ENCODE data around the gene NEMP2. TPM values are rescaled to one million over a fixed set of nuclear protein-coding genes. Genes with fewer than 3 reads are reported as not detected.
A peak's percentile ranks its signal among the peaks of the same experiment; 100 is the strongest.

The NEMP2 gene
- total and polyA plus RNA-seq, 10 donors: 0.89 to 19.2 (median 10.7) TPM

- Histone ChIP-seq H3K27ac (peak overlapping the region in 7 of 8 donors; percentile 9 to 48 (median 33)), H3K27me3 (replicated peaks in 1 of 7) (no peaks in the 10 kb centered on the region), H3K9me3 (no peaks in the 10 kb centered on the region), H3K4me3 (no peak overlapping the region), H3K36me3 (no peaks in the 10 kb centered on the region), H3K4me1 (peaks cover 7 to 41% (median 12%) of the 10 kb centered on the region in 6 donors)
- TF ChIP-seq POLR2A (IDR thresholded peaks at IDR 0.05): no peak
- TF ChIP-seq POLR2AphosphoS5 (IDR thresholded peaks at IDR 0.05): no peak
- no peak for TF ChIP-seq CTCF (IDR thresholded peaks at IDR 0.05 in 8 of 11, conservative IDR thresholded peaks at IDR 0.05 in 3 of 11)
- WGBS, 5 donors: 15 to 29% (median 20%) methylated on average over 6 of the region's 6 CpGs
- intact Hi-C loops (cut with DNase I; ENCODE audit: low total_unique reads): no loop called here
- DNase-seq: no peak
These were observed 43.9 kb upstream of the NEMP2 start for GRCh38 chr2:190578158-190579057.

- Histone ChIP-seq H3K36me3 (no peaks in the 10 kb centered on the region), H3K4me1 (peaks cover 7 to 41% (median 12%) of the 10 kb centered on the region in 6 donors), H3K27me3 (replicated peaks in 1 of 7) (no peaks in the 10 kb centered on the region), H3K9me3 (no peaks in the 10 kb centered on the region), H3K27ac (no peak overlapping the region), H3K4me3 (no peak overlapping the region)
- WGBS, 5 donors: 90 to 93% (median 91%) methylated on average over 6 of the region's 6 CpGs
- intact Hi-C loops (cut with DNase I; ENCODE audit: low total_unique reads): no loop called here
- no peak for DNase-seq
- TF ChIP-seq POLR2AphosphoS5 (IDR thresholded peaks at IDR 0.05): no peak
- TF ChIP-seq CTCF (IDR thresholded peaks at IDR 0.05 in 8 of 11, conservative IDR thresholded peaks at IDR 0.05 in 3 of 11): no peak
- TF ChIP-seq POLR2A (IDR thresholded peaks at IDR 0.05): no peak
These were observed 42.1 kb upstream of the NEMP2 start for GRCh38 chr2:190576573-190576972.

GRCh38 chr2:190575263-190575662 is 40.7 kb upstream of the NEMP2 start:
- no peaks in the 10 kb centered on the region for H3K9me3 ChIP-seq
- no peak overlapping the region for H3K4me3 ChIP-seq
- H3K27me3 ChIP-seq (replicated peaks in 1 of 7): no peaks in the 10 kb centered on the region
- intact Hi-C loops (cut with DNase I; ENCODE audit: low total_unique reads): no loop called here
- H3K36me3 ChIP-seq: no peaks in the 10 kb centered on the region
- peak overlapping the region in 1 of 8 donors; percentile 25 for H3K27ac ChIP-seq
- 50 to 77% (median 58%) methylated on average over 1 of the region's 1 CpG for whole genome bisulfite sequencing, 5 donors
- no peak for DNase-seq
- TF ChIP-seq POLR2A (IDR thresholded peaks at IDR 0.05): no peak
- no peak for TF ChIP-seq POLR2AphosphoS5 (IDR thresholded peaks at IDR 0.05)
- TF ChIP-seq CTCF (IDR thresholded peaks at IDR 0.05 in 8 of 11, conservative IDR thresholded peaks at IDR 0.05 in 3 of 11): no peak
- H3K4me1 ChIP-seq: peaks cover 7 to 41% (median 12%) of the 10 kb centered on the region in 6 donors

- peaks cover 7 to 37% (median 12%) of the 10 kb centered on the region in 6 donors for H3K4me1 ChIP-seq
- intact Hi-C loops (cut with DNase I; ENCODE audit: low total_unique reads): no loop called here
- TF ChIP-seq CTCF (IDR thresholded peaks at IDR 0.05 in 8 of 11, conservative IDR thresholded peaks at IDR 0.05 in 3 of 11) (no peak), POLR2AphosphoS5 (IDR thresholded peaks at IDR 0.05) (no peak), POLR2A (IDR thresholded peaks at IDR 0.05) (no peak)
- H3K4me3 ChIP-seq: no peak overlapping the region
- no peaks in the 10 kb centered on the region for H3K9me3 ChIP-seq
- no peaks in the 10 kb centered on the region for H3K36me3 ChIP-seq
- H3K27me3 ChIP-seq (replicated peaks in 1 of 7): no peaks in the 10 kb centered on the region
- no peak for DNase-seq
- no peak overlapping the region for H3K27ac ChIP-seq
These were observed 39.6 kb upstream of the NEMP2 start for GRCh38 chr2:190574169-190574568.

Measured in spleen (tissue), 11 donors.